Measurements from ENCODE around the gene COL5A3.

Gene COL5A3

GRCh38 chr19:9969688-9969975 lies 40.7 kb downstream of the COL5A3 start:
- no peak for DNase-seq (ENCODE audit: low read depth)
- no peak overlapping the region for H3K4me3 ChIP-seq (ENCODE audit: low read depth, low read length)
- in situ Hi-C loops (cut with HindIII; ENCODE audit: low sequenced_read_pairs), result no loop called here
- TF ChIP-seq CTCF (IDR thresholded peaks at IDR 0.05; ENCODE audit: low read depth, low read length, missing control alignments), result no peak

GRCh38 chr19:9968820-9969687 lies 41.2 kb downstream of the COL5A3 start:
- in situ Hi-C loops (cut with HindIII; ENCODE audit: low sequenced_read_pairs), result no loop called here
- H3K4me3 ChIP-seq (ENCODE audit: low read depth, low read length), result no peak overlapping the region
- no peak for TF ChIP-seq CTCF (IDR thresholded peaks at IDR 0.05; ENCODE audit: low read depth, low read length, missing control alignments)
- no peak for DNase-seq (ENCODE audit: low read depth)

- no peak overlapping the region for H3K4me3 ChIP-seq (ENCODE audit: low read depth, low read length)
- no peak for TF ChIP-seq CTCF (IDR thresholded peaks at IDR 0.05; ENCODE audit: low read depth, low read length, missing control alignments)
- in situ Hi-C loops (cut with HindIII; ENCODE audit: low sequenced_read_pairs), result no loop called here
- no peak for DNase-seq (ENCODE audit: low read depth)
Observed at GRCh38 chr19:9967326-9967725, 43.0 kb downstream of the COL5A3 start.

GRCh38 chr19:9966448-9966847 lies 43.9 kb downstream of the COL5A3 start:
- TF ChIP-seq CTCF (IDR thresholded peaks at IDR 0.05; ENCODE audit: low read depth, low read length, missing control alignments), result no peak
- in situ Hi-C loops (cut with HindIII; ENCODE audit: low sequenced_read_pairs), result no loop called here
- no peak for DNase-seq (ENCODE audit: low read depth)
- H3K4me3 ChIP-seq (ENCODE audit: low read depth, low read length), result no peak overlapping the region

GRCh38 chr19:9966024-9966423 lies 44.3 kb downstream of the COL5A3 start:
- no peak for TF ChIP-seq CTCF (IDR thresholded peaks at IDR 0.05; ENCODE audit: low read depth, low read length, missing control alignments)
- no peak for DNase-seq (ENCODE audit: low read depth)
- H3K4me3 ChIP-seq (ENCODE audit: low read depth, low read length), result no peak overlapping the region
- in situ Hi-C loops (cut with HindIII; ENCODE audit: low sequenced_read_pairs), result no loop called here

- no peak for TF ChIP-seq CTCF (IDR thresholded peaks at IDR 0.05; ENCODE audit: low read depth, low read length, missing control alignments)
- H3K4me3 ChIP-seq (ENCODE audit: low read depth, low read length), result no peak overlapping the region
- no peak for DNase-seq (ENCODE audit: low read depth)
- in situ Hi-C loops (cut with HindIII; ENCODE audit: low sequenced_read_pairs), result no loop called here
Observed at GRCh38 chr19:9962623-9963290, 47.5 kb downstream of the COL5A3 start.

Measured in astrocyte of the cerebellum (primary cell).